ENCODE results near the gene R3HDM2. TPM values are rescaled to one million over a fixed set of nuclear protein-coding genes. Genes with fewer than 3 reads are reported as not detected.

The R3HDM2 gene
- total and polyA plus RNA-seq, 2 of the 13 experiments (the other 11 are each of a cell fraction or from before 2014, with no cell fraction given) = 11.1 to 23.5 TPM

- WGBS (ENCODE audit: low lambda C conversion rate) = 54% methylated on average over 3 of the region's 3 CpGs
- Histone ChIP-seq H3K9me3 (ENCODE audit: low read length) (no peaks in the 10 kb centered on the region), H3K36me3 (replicated peaks in 1 of 2; ENCODE audit: control insufficient read depth in 1 of 2, insufficient read depth in 2 of 2, low read length in 2 of 2) (peaks cover 0 to 4% of the 10 kb centered on the region in 2 experiments; a peak in 1 of 5 replicates), H3K27ac (ENCODE audit: extremely low read length, insufficient read depth, low read length) (no peak overlapping the region), H2AFZ (ENCODE audit: low read length) (no peak overlapping the region), H3K4me1 (ENCODE audit: insufficient read depth, low read length) (no peaks in the 10 kb centered on the region), H4K20me1 (ENCODE audit: insufficient read depth, low read length) (no peaks in the 10 kb centered on the region), H3K9ac (ENCODE audit: insufficient read depth, low read depth, low read length) (no peak overlapping the region), H3K79me2 (ENCODE audit: insufficient read depth, low read length) (no peaks in the 10 kb centered on the region), H3K27me3 (ENCODE audit: control insufficient read depth in 1 of 2, insufficient read depth in 2 of 2, low read length in 2 of 2) (no peaks in the 10 kb centered on the region), H3K4me2 (ENCODE audit: low read depth, low read length) (no peak overlapping the region), H3K4me3 (replicated peaks in 1 of 3; ENCODE audit: insufficient read depth in 1 of 3, low read depth in 2 of 3, low read length in 3 of 3) (no peak overlapping the region)
- TF ChIP-seq MAFK (conservative IDR thresholded peaks at IDR 0.05 in 1 of 2, IDR thresholded peaks at IDR 0.05 in 1 of 2; ENCODE audit: low read length in 2 of 2) (peak in 1 of 2 experiments; percentile 14; a peak in 1 of 4 replicates), KLF9 (CRISPR knock-in tag; IDR thresholded peaks at IDR 0.05; ENCODE audit: low read depth) (no peak)
- ATAC-seq (no peak), FAIRE-seq (no peak), DNase-seq (ENCODE audit: low spot score) (no peak)
- intact Hi-C loops (cut with micrococcal nuclease; ENCODE audit: unreplicated experiment) (no loop called here), in situ Hi-C loops (cut with HindIII; ENCODE audit: extremely low pct_ligation_motif_present, low pct_unique_long_range_greater_than_20kb) (no loop called here)
- ChIA-PET CTCF (ENCODE audit: low intra/inter-chr PET ratio, low total read pairs) (no interaction called here), POLR2A (no interaction called here)
- BruUV-seq (replicated peaks) = no TSS peak
Measured at GRCh38 chr12:57389033-57389432, 41.8 kb downstream of the R3HDM2 start.

- intact Hi-C loops (cut with micrococcal nuclease; ENCODE audit: unreplicated experiment) = no loop called here
- WGBS (ENCODE audit: low lambda C conversion rate) = 96% methylated on average over 5 of the region's 5 CpGs
- no peak overlapping the region for H3K9ac ChIP-seq (ENCODE audit: insufficient read depth, low read depth, low read length)
- POLR2A ChIA-PET = no interaction called here
- H3K79me2 ChIP-seq (ENCODE audit: insufficient read depth, low read length) = no peaks in the 10 kb centered on the region
- no TSS peak for BruUV-seq (replicated peaks)
- no peaks in the 10 kb centered on the region for H3K27me3 ChIP-seq (ENCODE audit: control insufficient read depth in 1 of 2, insufficient read depth in 2 of 2, low read length in 2 of 2)
- H3K4me2 ChIP-seq (ENCODE audit: low read depth, low read length) = no peak overlapping the region
- H3K27ac ChIP-seq (ENCODE audit: extremely low read length, insufficient read depth, low read length) = no peak overlapping the region
- H3K4me3 ChIP-seq (replicated peaks in 1 of 3; ENCODE audit: insufficient read depth in 1 of 3, low read depth in 2 of 3, low read length in 3 of 3) = no peak overlapping the region
- TF ChIP-seq, protein P1, sequence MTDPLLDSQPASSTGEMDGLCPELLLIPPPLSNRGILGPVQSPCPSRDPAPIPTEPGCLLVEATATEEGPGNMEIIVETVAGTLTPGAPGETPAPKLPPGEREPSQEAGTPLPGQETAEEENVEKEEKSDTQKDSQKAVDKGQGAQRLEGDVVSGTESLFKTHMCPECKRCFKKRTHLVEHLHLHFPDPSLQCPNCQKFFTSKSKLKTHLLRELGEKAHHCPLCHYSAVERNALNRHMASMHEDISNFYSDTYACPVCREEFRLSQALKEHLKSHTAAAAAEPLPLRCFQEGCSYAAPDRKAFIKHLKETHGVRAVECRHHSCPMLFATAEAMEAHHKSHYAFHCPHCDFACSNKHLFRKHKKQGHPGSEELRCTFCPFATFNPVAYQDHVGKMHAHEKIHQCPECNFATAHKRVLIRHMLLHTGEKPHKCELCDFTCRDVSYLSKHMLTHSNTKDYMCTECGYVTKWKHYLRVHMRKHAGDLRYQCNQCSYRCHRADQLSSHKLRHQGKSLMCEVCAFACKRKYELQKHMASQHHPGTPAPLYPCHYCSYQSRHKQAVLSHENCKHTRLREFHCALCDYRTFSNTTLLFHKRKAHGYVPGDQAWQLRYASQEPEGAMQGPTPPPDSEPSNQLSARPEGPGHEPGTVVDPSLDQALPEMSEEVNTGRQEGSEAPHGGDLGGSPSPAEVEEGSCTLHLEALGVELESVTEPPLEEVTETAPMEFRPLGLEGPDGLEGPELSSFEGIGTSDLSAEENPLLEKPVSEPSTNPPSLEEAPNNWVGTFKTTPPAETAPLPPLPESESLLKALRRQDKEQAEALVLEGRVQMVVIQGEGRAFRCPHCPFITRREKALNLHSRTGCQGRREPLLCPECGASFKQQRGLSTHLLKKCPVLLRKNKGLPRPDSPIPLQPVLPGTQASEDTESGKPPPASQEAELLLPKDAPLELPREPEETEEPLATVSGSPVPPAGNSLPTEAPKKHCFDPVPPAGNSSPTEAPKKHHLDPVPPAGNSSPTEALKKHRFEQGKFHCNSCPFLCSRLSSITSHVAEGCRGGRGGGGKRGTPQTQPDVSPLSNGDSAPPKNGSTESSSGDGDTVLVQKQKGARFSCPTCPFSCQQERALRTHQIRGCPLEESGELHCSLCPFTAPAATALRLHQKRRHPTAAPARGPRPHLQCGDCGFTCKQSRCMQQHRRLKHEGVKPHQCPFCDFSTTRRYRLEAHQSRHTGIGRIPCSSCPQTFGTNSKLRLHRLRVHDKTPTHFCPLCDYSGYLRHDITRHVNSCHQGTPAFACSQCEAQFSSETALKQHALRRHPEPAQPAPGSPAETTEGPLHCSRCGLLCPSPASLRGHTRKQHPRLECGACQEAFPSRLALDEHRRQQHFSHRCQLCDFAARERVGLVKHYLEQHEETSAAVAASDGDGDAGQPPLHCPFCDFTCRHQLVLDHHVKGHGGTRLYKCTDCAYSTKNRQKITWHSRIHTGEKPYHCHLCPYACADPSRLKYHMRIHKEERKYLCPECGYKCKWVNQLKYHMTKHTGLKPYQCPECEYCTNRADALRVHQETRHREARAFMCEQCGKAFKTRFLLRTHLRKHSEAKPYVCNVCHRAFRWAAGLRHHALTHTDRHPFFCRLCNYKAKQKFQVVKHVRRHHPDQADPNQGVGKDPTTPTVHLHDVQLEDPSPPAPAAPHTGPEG (CRISPR knock-in tag; IDR thresholded peaks at IDR 0.05) = no peak
- TF ChIP-seq HNRNPUL1 (IDR thresholded peaks at IDR 0.05; ENCODE audit: low read depth, low read length) (no peak), FOXK2 (IDR thresholded peaks at IDR 0.05) (no peak), KLF12 (CRISPR knock-in tag; IDR thresholded peaks at IDR 0.05; ENCODE audit: borderline replicate concordance) (no peak)
- TF ChIP-seq, protein P2, sequence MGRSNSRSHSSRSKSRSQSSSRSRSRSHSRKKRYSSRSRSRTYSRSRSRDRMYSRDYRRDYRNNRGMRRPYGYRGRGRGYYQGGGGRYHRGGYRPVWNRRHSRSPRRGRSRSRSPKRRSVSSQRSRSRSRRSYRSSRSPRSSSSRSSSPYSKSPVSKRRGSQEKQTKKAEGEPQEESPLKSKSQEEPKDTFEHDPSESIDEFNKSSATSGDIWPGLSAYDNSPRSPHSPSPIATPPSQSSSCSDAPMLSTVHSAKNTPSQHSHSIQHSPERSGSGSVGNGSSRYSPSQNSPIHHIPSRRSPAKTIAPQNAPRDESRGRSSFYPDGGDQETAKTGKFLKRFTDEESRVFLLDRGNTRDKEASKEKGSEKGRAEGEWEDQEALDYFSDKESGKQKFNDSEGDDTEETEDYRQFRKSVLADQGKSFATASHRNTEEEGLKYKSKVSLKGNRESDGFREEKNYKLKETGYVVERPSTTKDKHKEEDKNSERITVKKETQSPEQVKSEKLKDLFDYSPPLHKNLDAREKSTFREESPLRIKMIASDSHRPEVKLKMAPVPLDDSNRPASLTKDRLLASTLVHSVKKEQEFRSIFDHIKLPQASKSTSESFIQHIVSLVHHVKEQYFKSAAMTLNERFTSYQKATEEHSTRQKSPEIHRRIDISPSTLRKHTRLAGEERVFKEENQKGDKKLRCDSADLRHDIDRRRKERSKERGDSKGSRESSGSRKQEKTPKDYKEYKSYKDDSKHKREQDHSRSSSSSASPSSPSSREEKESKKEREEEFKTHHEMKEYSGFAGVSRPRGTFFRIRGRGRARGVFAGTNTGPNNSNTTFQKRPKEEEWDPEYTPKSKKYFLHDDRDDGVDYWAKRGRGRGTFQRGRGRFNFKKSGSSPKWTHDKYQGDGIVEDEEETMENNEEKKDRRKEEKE (IDR thresholded peaks at IDR 0.05) = no peak
- H3K4me1 ChIP-seq (ENCODE audit: insufficient read depth, low read length) = no peaks in the 10 kb centered on the region
- H3K36me3 ChIP-seq (replicated peaks in 1 of 2; ENCODE audit: control insufficient read depth in 1 of 2, insufficient read depth in 2 of 2, low read length in 2 of 2) = 0 out of 5 replicates have a peak, but pooled peaks cover 0 to 4% of the 10 kb centered on the region in 2 experiments
- in situ Hi-C loops (cut with HindIII; ENCODE audit: extremely low pct_ligation_motif_present, low pct_unique_long_range_greater_than_20kb) = no loop called here
- no peaks in the 10 kb centered on the region for H3K9me3 ChIP-seq (ENCODE audit: low read length)
- no peaks in the 10 kb centered on the region for H4K20me1 ChIP-seq (ENCODE audit: insufficient read depth, low read length)
- H2AFZ ChIP-seq (ENCODE audit: low read length) = no peak overlapping the region
- DNase-seq (ENCODE audit: low spot score) = no peak
- CTCF ChIA-PET (ENCODE audit: low intra/inter-chr PET ratio, low total read pairs) = no interaction called here
- no peak for FAIRE-seq
- no peak for ATAC-seq
Measured at GRCh38 chr12:57388425-57388824, 42.4 kb downstream of the R3HDM2 start.
